ENCODE results near the gene TMEM272. TPM values are rescaled to one million over a fixed set of nuclear protein-coding genes. Genes with fewer than 3 reads are reported as not detected.
A peak's percentile ranks its signal among the peaks of the same experiment; 100 is the strongest.

The TMEM272 gene
- total RNA-seq, 1 donor: not detected

DNA sequence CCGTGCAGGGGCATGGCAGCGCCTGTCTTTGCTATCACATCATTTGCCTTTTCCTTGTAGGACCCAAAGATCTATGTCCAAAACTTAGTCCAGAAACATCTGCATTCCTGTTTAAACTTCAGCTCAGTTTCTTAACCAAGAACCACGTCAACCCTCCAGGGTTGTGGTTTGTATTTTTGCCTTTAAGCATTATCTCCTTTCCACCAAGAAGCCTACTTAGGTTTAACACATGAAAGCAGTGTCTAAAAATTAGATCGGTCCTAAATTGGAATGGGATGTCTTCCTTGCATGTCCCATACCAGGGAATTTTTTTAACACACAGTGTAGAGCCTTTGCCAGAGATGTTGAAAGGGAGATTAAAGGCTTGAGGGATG is 79.8 kb downstream of the TMEM272 start:
- peak; percentile 38 for DNase-seq (ENCODE audit: low read depth)
- TF ChIP-seq CTCF (IDR thresholded peaks at IDR 0.05; ENCODE audit: insufficient read depth, low read depth, low read length): no peak
- H3K4me3 ChIP-seq (ENCODE audit: low read depth, low read length): no peak overlapping the region

DNA sequence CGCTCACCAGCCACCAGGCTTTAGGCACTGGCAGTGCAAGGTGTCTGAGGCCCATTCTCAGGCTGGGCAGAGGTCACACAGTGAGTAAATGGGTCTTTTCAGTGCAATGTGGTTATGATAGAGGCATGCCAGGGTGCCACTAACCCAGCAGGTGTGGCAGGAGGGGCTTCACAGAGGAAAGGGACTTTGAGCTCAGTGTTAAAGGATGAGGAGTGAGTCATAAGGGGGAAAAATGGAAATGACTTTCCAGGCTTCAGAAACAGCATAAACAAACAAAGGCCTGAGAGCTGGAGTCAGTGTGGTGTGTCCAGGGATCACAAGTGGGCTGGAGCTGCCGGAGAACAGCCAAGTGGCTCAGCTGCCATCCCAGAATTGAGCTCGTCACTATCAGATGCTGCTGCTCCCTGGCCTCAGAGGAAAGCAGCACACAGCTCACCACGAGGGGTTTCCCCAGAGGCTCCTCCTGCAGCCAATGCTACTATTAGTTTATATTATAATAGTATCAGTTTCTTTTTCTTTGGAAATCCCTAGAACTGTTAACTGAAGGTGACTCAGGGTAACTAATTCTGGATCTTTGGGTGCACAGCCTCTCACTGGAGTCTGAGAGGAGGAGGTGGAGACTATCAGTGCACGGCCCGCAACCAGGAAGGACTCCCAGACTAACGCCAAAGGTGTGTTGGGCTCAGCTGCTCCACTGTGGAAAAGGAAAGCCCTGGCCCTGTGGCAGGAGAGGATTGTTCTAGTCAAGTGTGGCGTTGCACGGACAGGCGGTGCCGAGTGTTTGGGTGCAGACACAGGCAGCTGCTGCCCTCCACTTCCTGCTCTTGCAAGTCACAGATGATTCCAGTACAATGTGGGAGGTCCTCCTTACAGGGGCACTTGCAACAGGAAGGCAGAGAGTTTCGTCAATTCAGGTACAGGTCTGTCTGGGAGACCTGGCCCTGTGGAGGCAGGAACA is 80.5 kb downstream of the TMEM272 start:
- peak overlapping the region; percentile 10 for H3K4me3 ChIP-seq (ENCODE audit: low read depth, low read length)
- TF ChIP-seq CTCF (IDR thresholded peaks at IDR 0.05; ENCODE audit: insufficient read depth, low read depth, low read length): no peak
- peak; percentile 68 for DNase-seq (ENCODE audit: low read depth)

GRCh38 chr13:51763486-51763885 is 81.5 kb downstream of the TMEM272 start:
- DNase-seq (ENCODE audit: low read depth): no peak
- TF ChIP-seq CTCF (IDR thresholded peaks at IDR 0.05; ENCODE audit: insufficient read depth, low read depth, low read length): no peak
- no peak overlapping the region for H3K4me3 ChIP-seq (ENCODE audit: low read depth, low read length)

Other genes starting within 250 kb of the TMEM272 start
- 4.3 and 4.5 TPM in 2 replicates for gene DHRS12, start 41.0 kb downstream of the TMEM272 start, total RNA-seq
- not detected in 2 replicates for gene CCDC70, start 16.8 kb upstream of the TMEM272 start, total RNA-seq
- 1.6 and 5.6 TPM in 2 replicates for gene ATP7B, start 166.3 kb upstream of the TMEM272 start, total RNA-seq
- 20.0 and 26.3 TPM in 2 replicates for gene ALG11, start 167.2 kb upstream of the TMEM272 start, total RNA-seq
- gene UTP14C, start 179.5 kb upstream of the TMEM272 start, total RNA-seq: 12.6 and 22.0 TPM in 2 replicates